ENCODE data around the gene CCDC12. TPM values are rescaled to one million over a fixed set of nuclear protein-coding genes. Genes with fewer than 3 reads are reported as not detected.

Gene CCDC12
- polyA plus RNA-seq, 1 donor: 57.3 TPM

GRCh38 chr3:47016086-47016933, 39.8 kb upstream of the CCDC12 start:
- peaks cover 25% of the 10 kb centered on the region for H3K4me1 ChIP-seq (ENCODE audit: control insufficient read depth, insufficient read depth, low read length)
- H3K4me3 ChIP-seq (ENCODE audit: low read length): no peak overlapping the region
- peak; percentile 46 to 77 for DNase-seq
- H3K36me3 ChIP-seq (ENCODE audit: control insufficient read depth, insufficient read depth, low read length): peaks cover 50% of the 10 kb centered on the region
- H3K9me3 ChIP-seq (ENCODE audit: control insufficient read depth, low read depth, low read length): no peaks in the 10 kb centered on the region
- H3K27ac ChIP-seq (ENCODE audit: low read length): peak overlapping the region; percentile 25
- no CpG with 5 or more reads among the region's 4 CpGs for WGBS (ENCODE audit: insufficient coverage, low lambda C conversion rate)
- H3K27me3 ChIP-seq (ENCODE audit: control insufficient read depth, insufficient read depth, low read length): no peaks in the 10 kb centered on the region

DNA sequence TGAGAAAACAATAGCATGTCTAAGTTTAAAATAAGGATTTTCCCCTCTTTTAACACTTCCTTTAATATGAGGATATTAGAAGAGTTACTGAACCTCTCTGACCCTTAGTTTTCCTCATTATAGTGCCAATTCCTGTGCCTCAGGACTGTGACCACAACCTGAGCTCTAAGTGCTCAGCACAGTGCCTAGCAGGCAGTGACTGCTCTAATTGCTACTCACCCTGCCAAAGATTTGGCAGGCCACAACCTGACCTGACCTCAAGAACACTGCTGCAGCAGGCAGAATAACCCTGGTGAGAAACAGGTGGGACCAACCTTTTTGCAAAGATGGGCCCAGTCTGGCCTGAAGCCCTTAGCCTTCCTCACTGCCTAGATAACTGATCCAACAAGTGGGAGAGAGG, 38.6 kb upstream of the CCDC12 start:
- no peak overlapping the region for H3K4me3 ChIP-seq (ENCODE audit: low read length)
- H3K27me3 ChIP-seq (ENCODE audit: control insufficient read depth, insufficient read depth, low read length): no peaks in the 10 kb centered on the region
- peaks cover 45% of the 10 kb centered on the region for H3K36me3 ChIP-seq (ENCODE audit: control insufficient read depth, insufficient read depth, low read length)
- no peak overlapping the region for H3K27ac ChIP-seq (ENCODE audit: low read length)
- no peak for DNase-seq
- peaks cover 25% of the 10 kb centered on the region for H3K4me1 ChIP-seq (ENCODE audit: control insufficient read depth, insufficient read depth, low read length)
- no peaks in the 10 kb centered on the region for H3K9me3 ChIP-seq (ENCODE audit: control insufficient read depth, low read depth, low read length)

- H3K4me3 ChIP-seq (ENCODE audit: low read length): no peak overlapping the region
- H3K4me1 ChIP-seq (ENCODE audit: control insufficient read depth, insufficient read depth, low read length): peaks cover 27% of the 10 kb centered on the region
- peaks cover 34% of the 10 kb centered on the region for H3K36me3 ChIP-seq (ENCODE audit: control insufficient read depth, insufficient read depth, low read length)
- no peaks in the 10 kb centered on the region for H3K27me3 ChIP-seq (ENCODE audit: control insufficient read depth, insufficient read depth, low read length)
- no peaks in the 10 kb centered on the region for H3K9me3 ChIP-seq (ENCODE audit: control insufficient read depth, low read depth, low read length)
- no peak for DNase-seq
- H3K27ac ChIP-seq (ENCODE audit: low read length): no peak overlapping the region
Measured at GRCh38 chr3:47014036-47014435, 37.5 kb upstream of the CCDC12 start.

DNA sequence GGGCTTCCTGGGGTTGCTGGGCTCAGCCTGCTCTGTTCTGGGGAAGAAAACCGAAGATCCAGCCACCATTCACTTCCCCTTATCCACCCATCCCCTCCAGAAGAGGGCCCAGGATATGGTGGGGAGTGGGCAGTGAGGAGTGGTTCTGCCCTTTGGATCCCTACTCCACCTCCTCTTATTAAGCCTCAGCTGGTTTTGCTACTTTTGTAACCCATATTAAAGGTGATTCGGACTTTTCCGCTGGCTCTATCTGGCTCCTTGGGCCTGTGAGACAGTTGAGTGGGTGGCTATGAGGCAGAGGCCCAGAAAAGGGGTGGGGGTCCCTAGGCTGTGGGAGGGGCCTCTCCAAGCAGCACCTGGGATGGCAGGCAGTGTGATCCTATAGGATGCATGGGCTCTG, 36.7 kb upstream of the CCDC12 start:
- no peaks in the 10 kb centered on the region for H3K27me3 ChIP-seq (ENCODE audit: control insufficient read depth, insufficient read depth, low read length)
- peaks cover 27% of the 10 kb centered on the region for H3K4me1 ChIP-seq (ENCODE audit: control insufficient read depth, insufficient read depth, low read length)
- WGBS (ENCODE audit: insufficient coverage, low lambda C conversion rate): no CpG with 5 or more reads among the region's 3 CpGs
- no peaks in the 10 kb centered on the region for H3K9me3 ChIP-seq (ENCODE audit: control insufficient read depth, low read depth, low read length)
- no peak overlapping the region for H3K27ac ChIP-seq (ENCODE audit: low read length)
- H3K36me3 ChIP-seq (ENCODE audit: control insufficient read depth, insufficient read depth, low read length): peaks cover 30% of the 10 kb centered on the region
- H3K4me3 ChIP-seq (ENCODE audit: low read length): no peak overlapping the region
- DNase-seq: no peak

- Histone ChIP-seq H3K4me1 (ENCODE audit: control insufficient read depth, insufficient read depth, low read length) (peaks cover 27% of the 10 kb centered on the region), H3K4me3 (ENCODE audit: low read length) (no peak overlapping the region), H3K27ac (ENCODE audit: low read length) (no peak overlapping the region), H3K36me3 (ENCODE audit: control insufficient read depth, insufficient read depth, low read length) (peaks cover 33% of the 10 kb centered on the region), H3K27me3 (ENCODE audit: control insufficient read depth, insufficient read depth, low read length) (no peaks in the 10 kb centered on the region), H3K9me3 (ENCODE audit: control insufficient read depth, low read depth, low read length) (no peaks in the 10 kb centered on the region)
- no CpG with 5 or more reads among the region's 10 CpGs for whole genome bisulfite sequencing (ENCODE audit: insufficient coverage, low lambda C conversion rate)
- no peak for DNase-seq
Measured at GRCh38 chr3:47012342-47013230, 36.0 kb upstream of the CCDC12 start.

- Histone ChIP-seq H3K27ac (ENCODE audit: low read length) (no peak overlapping the region), H3K4me3 (ENCODE audit: low read length) (no peak overlapping the region), H3K9me3 (ENCODE audit: control insufficient read depth, low read depth, low read length) (no peaks in the 10 kb centered on the region), H3K36me3 (ENCODE audit: control insufficient read depth, insufficient read depth, low read length) (peaks cover 24% of the 10 kb centered on the region), H3K27me3 (ENCODE audit: control insufficient read depth, insufficient read depth, low read length) (no peaks in the 10 kb centered on the region), H3K4me1 (ENCODE audit: control insufficient read depth, insufficient read depth, low read length) (peaks cover 19% of the 10 kb centered on the region)
- DNase-seq: no peak
- no CpG with 5 or more reads among the region's 6 CpGs for WGBS (ENCODE audit: insufficient coverage, low lambda C conversion rate)
Measured at GRCh38 chr3:47011371-47011770, 34.8 kb upstream of the CCDC12 start.

DNA sequence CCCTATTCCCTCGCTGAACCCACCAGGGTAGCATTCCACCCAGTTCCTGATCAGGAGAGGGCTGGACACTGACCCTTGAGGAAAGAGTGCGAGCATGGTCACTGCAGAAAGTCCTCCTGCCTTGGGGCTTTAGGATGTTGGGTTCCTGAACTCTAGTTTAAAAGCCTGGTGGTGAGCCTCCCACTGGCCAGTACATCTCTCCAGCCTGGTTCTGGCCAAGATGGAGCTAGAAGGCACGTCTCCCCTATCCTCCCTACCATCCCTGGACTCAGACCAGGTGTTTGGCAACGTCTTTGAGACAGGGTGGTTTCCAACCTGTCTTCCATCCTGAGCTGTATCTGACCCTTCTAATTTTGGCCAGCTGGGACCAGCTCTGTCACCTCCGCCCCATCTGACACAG, 34.4 kb upstream of the CCDC12 start:
- H3K27me3 ChIP-seq (ENCODE audit: control insufficient read depth, insufficient read depth, low read length): no peaks in the 10 kb centered on the region
- H3K4me3 ChIP-seq (ENCODE audit: low read length): no peak overlapping the region
- WGBS (ENCODE audit: insufficient coverage, low lambda C conversion rate): no CpG with 5 or more reads among the region's 5 CpGs
- H3K36me3 ChIP-seq (ENCODE audit: control insufficient read depth, insufficient read depth, low read length): peaks cover 29% of the 10 kb centered on the region
- H3K9me3 ChIP-seq (ENCODE audit: control insufficient read depth, low read depth, low read length): no peaks in the 10 kb centered on the region
- H3K27ac ChIP-seq (ENCODE audit: low read length): no peak overlapping the region
- no peak for DNase-seq
- peaks cover 15% of the 10 kb centered on the region for H3K4me1 ChIP-seq (ENCODE audit: control insufficient read depth, insufficient read depth, low read length)

DNA sequence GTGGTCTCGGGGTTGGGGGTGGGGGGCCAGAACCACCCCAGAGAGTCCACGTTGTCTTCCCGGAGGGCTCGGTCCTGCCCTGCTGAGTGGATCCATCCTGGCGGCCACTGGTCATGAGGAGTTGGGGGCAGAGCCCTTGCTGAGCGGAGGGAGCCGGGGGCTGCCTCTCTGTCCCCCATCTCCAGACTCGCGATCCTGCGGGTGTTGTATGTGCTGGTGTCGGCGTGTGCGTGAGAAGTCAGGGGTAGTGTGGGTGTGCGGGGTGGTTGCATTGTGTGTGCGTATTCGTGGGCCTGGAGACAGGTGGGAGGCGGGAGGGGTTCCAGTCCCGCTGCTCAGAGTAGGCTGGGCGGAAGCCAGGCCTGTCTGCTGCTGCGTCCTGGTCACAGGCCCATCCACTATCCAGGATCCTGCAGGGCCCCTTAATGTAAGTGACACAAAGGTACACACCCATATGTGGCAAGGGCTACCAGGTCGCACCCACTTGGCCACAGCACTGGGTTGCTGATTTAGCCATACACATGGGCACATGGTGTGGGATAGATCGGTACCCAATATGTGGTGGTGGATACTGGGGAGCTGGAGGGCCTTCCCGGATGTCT, 33.7 kb upstream of the CCDC12 start:
- Histone ChIP-seq H3K27me3 (ENCODE audit: control insufficient read depth, insufficient read depth, low read length) (no peaks in the 10 kb centered on the region), H3K4me1 (ENCODE audit: control insufficient read depth, insufficient read depth, low read length) (peaks cover 10% of the 10 kb centered on the region), H3K36me3 (ENCODE audit: control insufficient read depth, insufficient read depth, low read length) (peaks cover 32% of the 10 kb centered on the region), H3K4me3 (ENCODE audit: low read length) (peak overlapping the region; percentile 76), H3K27ac (ENCODE audit: low read length) (peak overlapping the region; percentile 77), H3K9me3 (ENCODE audit: control insufficient read depth, low read depth, low read length) (no peaks in the 10 kb centered on the region)
- DNase-seq: peak in 1 of 2 donors; percentile 30
- no CpG with 5 or more reads among the region's 23 CpGs for WGBS (ENCODE audit: insufficient coverage, low lambda C conversion rate)

DNA sequence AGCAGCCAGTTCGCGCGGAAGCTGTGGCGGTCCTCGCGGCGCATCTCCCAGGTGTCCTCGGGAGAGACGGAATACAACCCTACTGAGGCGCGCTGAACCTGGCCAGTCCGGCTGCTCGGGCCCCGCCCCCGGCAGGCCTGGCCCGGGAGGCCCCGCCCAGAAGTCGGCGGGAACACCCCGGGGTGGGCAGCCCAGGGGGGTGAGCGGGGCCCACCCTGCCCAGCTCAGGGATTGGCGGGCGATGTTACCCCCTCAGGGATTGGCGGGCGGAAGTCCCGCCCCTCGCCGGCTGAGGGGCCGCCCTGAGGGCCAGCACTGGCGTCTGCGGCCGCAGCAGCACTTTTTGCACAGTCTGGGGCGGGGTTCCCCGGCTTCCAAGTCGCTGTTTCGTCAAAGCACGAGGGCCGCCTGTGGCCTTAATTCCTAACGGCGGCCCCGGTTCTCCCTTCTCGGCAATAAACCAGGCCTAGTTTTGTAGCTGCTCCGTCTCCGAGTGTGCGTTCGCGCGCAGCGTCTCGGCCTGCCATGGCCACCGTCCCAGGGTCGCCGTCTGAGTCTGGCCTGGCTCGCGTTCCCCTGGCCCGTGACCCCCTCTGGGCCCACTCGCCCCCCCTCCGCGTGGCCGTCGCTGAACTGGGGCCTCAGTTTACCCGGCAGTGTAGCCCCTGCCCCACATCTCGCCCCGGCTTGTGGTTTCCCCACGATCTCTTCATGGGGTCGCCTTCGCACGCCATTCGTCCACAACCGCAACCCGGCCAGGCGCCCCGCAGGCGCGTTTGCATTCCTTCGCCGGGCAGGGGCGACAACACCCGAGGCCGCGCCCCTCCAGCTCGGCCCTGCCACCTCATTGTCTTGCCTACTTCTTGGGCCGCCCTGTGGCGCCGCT, 32.9 kb upstream of the CCDC12 start:
- no CpG with 5 or more reads among the region's 85 CpGs for WGBS (ENCODE audit: insufficient coverage, low lambda C conversion rate)

GRCh38 chr3:47008851-47009224, 32.3 kb upstream of the CCDC12 start:
- Histone ChIP-seq H3K36me3 (ENCODE audit: control insufficient read depth, insufficient read depth, low read length) (peaks cover 37% of the 10 kb centered on the region), H3K27ac (ENCODE audit: low read length) (no peak overlapping the region), H3K9me3 (ENCODE audit: control insufficient read depth, low read depth, low read length) (no peaks in the 10 kb centered on the region), H3K4me1 (ENCODE audit: control insufficient read depth, insufficient read depth, low read length) (peaks cover 9% of the 10 kb centered on the region), H3K27me3 (ENCODE audit: control insufficient read depth, insufficient read depth, low read length) (no peaks in the 10 kb centered on the region), H3K4me3 (ENCODE audit: low read length) (peak overlapping the region; percentile 76)
- no peak for DNase-seq
- no CpG with 5 or more reads among the region's 23 CpGs for WGBS (ENCODE audit: insufficient coverage, low lambda C conversion rate)

More for the DNA sequence above, 32.9 kb upstream of the CCDC12 start:
- Histone ChIP-seq H3K27ac (ENCODE audit: low read length) (peak overlapping the region; percentile 77), H3K36me3 (ENCODE audit: control insufficient read depth, insufficient read depth, low read length) (peaks cover 37% of the 10 kb centered on the region), H3K4me1 (ENCODE audit: control insufficient read depth, insufficient read depth, low read length) (peaks cover 9% of the 10 kb centered on the region), H3K9me3 (ENCODE audit: control insufficient read depth, low read depth, low read length) (no peaks in the 10 kb centered on the region), H3K4me3 (ENCODE audit: low read length) (peak overlapping the region; percentile 76), H3K27me3 (ENCODE audit: control insufficient read depth, insufficient read depth, low read length) (no peaks in the 10 kb centered on the region)
- DNase-seq: peak; percentile 95 to 97
